ENCODE data around the gene DOCK4.

- TF ChIP-seq ELF4 (IDR thresholded peaks at IDR 0.05): no peak
- TF ChIP-seq NFRKB (IDR thresholded peaks at IDR 0.05): no peak
- no peak for TF ChIP-seq CTBP1 (IDR thresholded peaks at IDR 0.05; ENCODE audit: borderline replicate concordance)
- no peak for TF ChIP-seq ZNF384 (IDR thresholded peaks at IDR 0.05)
- no peak for TF ChIP-seq SUZ12 (IDR thresholded peaks at IDR 0.05)
- TF ChIP-seq L3MBTL2 (conservative IDR thresholded peaks at IDR 0.05): no peak
- no peak for TF ChIP-seq BHLHE40 (IDR thresholded peaks at IDR 0.05; ENCODE audit: borderline replicate concordance)
- TF ChIP-seq TARDBP (IDR thresholded peaks at IDR 0.05): no peak
- TF ChIP-seq FOXM1 (IDR thresholded peaks at IDR 0.05; ENCODE audit: borderline replicate concordance): no peak
- TF ChIP-seq SP1 (IDR thresholded peaks at IDR 0.05): no peak
Measured at GRCh38 chr7:111954056-111954455, 252.1 kb downstream of the DOCK4 start.
